Heart left ventricle (tissue), 16 donors: Measurements from ENCODE around the gene MSH3. TPM values are rescaled to one million over a fixed set of nuclear protein-coding genes. Genes with fewer than 3 reads are reported as not detected.

Source experiments
- ATAC-seq, 4 donors: fragments of 200-7000 bp; cut with Tn5 transposase; one replicate each; pipeline ENCODE4 v1.9.1; 2020 to 2022; ENCODE audit warnings: moderate library complexity in 4 of 4, mild to moderate bottlenecking in 3 of 4, moderate number of reproducible peaks in 1 of 4
- DNase-seq, 5 donors: peaks; one replicate each; pipeline ENCODE4 v3.0.0-alpha.2; 2020
- H3K27ac ChIP-seq, 12 donors: fragments of 200-600 bp; sonication (generic) in 4 of 12; one replicate each; pipeline versions ENCODE4 v1.5.0 to v1.8.0; 2016 to 2022; ENCODE audit warnings: mild to moderate bottlenecking in 2 of 12
- H3K27me3 ChIP-seq, 9 donors: fragments of 200-600 bp; sonication (generic) in 2 of 9; one replicate each; pipeline versions ENCODE4 v1.5.1 to v1.8.0; 2016 to 2022; ENCODE audit warnings: mild to moderate bottlenecking in 3 of 9
- H3K36me3 ChIP-seq, 9 donors: fragments of 200-600 bp; sonication (generic) in 2 of 9; one replicate each; pipeline versions ENCODE4 v1.5.0 to v1.8.0; 2018 to 2022; ENCODE audit warnings: mild to moderate bottlenecking in 2 of 9
- H3K4me1 ChIP-seq, 12 donors: fragments of 200-600 bp; sonication (generic) in 4 of 12; one replicate each; pipeline versions ENCODE4 v1.5.0 to v1.8.0; 2016 to 2022; ENCODE audit warnings: mild to moderate bottlenecking in 3 of 12
- H3K4me3 ChIP-seq, 12 donors: fragments of 200-600 bp; sonication (generic) in 4 of 12; one replicate each; pipeline versions ENCODE4 v1.5.0 to v1.8.0; 2017 to 2022; ENCODE audit warnings: mild to moderate bottlenecking in 9 of 12, moderate library complexity in 4 of 12
- H3K9me3 ChIP-seq, 12 donors: fragments of 200-600 bp; sonication (generic) in 4 of 12; one replicate each; pipeline versions ENCODE4 v1.5.0 to v1.8.0; 2016 to 2022; ENCODE audit warnings: mild to moderate bottlenecking in 1 of 12
- POLR2A ChIP-seq, 2 donors: fragments of 450-650 bp; IDR thresholded peaks; one replicate each; pipeline ENCODE4 v1.6.1; 2017; ENCODE audit warnings: antibody characterized with exemption in 2 of 2, mild to moderate bottlenecking in 2 of 2, moderate library complexity in 2 of 2
- WGBS, 4 donors: extraction: QIAGEN DNeasy Blood & Tissue Kit in 2 of 4; methylation state at CpG; one replicate each; pipeline versions ENCODE4 v1.1.5 to v1.1.7; 2013 to 2018; 5-methylcytosine and 5-hydroxymethylcytosine counted together
- intact Hi-C, 10 donors: fragments of 100-400 bp; cut with DNase I; formaldehyde crosslinking; loops; one replicate each; pipeline versions ENCODE4 v1.11.1 to v1.14.2; 2022
- polyA plus RNA-seq, 2 donors: library from polyadenylated mRNA; stranded (reverse); fragments of 200-250 nt; gene quantifications; one replicate each; pipeline ENCODE4 v1.2.3, GENCODE V29; 2013
- total RNA-seq, 9 donors: library from RNA; depleted of rRNA in 2 of 9; stranded (reverse); fragments of >200 nt in 2 of 9; fragmentation: NEBNext Ultra II Directional in 3 of 9; extraction: Animal tissue kit (Norgen Biotek cat#: 25700) in 3 of 9; gene quantifications; one replicate each; pipeline versions ENCODE4 v1.1.0 to v1.2.4, GENCODE V29; 2016 to 2023
- TF ChIP-seq, protein P1 (sequence below), 12 donors: fragments of 200-600 bp; sonication (generic) in 4 of 12; IDR thresholded peaks; one replicate each; pipeline versions ENCODE4 v1.5.0 to v1.8.0; 2018 to 2022; ENCODE audit warnings: antibody characterized with exemption in 12 of 12, mild to moderate bottlenecking in 5 of 12
- donor health status: ischemic (EF 13 %, LVEDD 7.1; RV severe dilation, severe dysfunction).
- donor health status: healthy with polysubstance abuse.
- donor health status: DM: no; HTN: yes; CAD: no.
- donor health status: DM: no; HTN: no; CAD: no.
- donor health status: ischemic (EF 25% LVEDD 6.9; RV normal size, moderate dysfunction).
- donor health status: ischemic (EF 25% LVEDD 5.7; RV mildly dilated, moderate dysfunction).
- donor health status: healthy.
- donor health status: DM: yes; HTN: yes; CAD: no.
- donor health status: ischemic (EF 35%, LVEDD 5.7; RV mildly dilated, moderate dysfunction).
- donor health status: nonischemic (EF 11% LVEDD 7.7; RV severe dilation, severe dysfunction).
- donor health status: DM: yes; HTN: yes; CAD: no.
- donor health status: PGD.
- donor health status: ischemic (EF 29% LVEDD 5.4; RV normal size, mild dysfunction).
- donor health status: nonischemic (EF 23%, LVEDD 6.1; RV moderate dilation, normal function).

The MSH3 gene
- total and polyA plus RNA-seq, 11 donors: 2.9 to 15.8 (median 8.4) TPM

DNA sequence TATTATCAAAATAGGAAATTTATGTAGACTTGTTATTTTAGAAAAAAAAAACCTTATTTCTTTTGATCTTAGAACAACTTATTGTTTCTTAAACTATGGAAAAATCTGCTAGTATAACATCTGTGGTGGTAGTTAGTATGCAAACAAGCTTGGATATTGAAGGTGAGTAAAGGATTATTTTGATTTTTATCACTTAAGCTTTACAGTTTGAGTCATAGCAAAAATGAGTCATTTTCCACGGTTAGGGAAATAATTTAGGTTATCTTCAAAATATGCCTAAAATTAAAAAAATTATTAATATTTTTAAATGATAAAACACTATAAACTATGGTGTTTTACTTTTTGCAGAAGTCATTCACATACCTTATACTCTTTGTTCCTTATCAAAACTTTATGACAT, 107.5 kb downstream of the MSH3 start:
- peaks cover 0 to 31% (median 0%) of the 10 kb centered on the region in 9 donors for H3K36me3 ChIP-seq
- DNase-seq: no peak
- no peak overlapping the region for H3K27ac ChIP-seq
- TF ChIP-seq POLR2A (IDR thresholded peaks at IDR 0.05): no peak
- TF ChIP-seq, protein P1, sequence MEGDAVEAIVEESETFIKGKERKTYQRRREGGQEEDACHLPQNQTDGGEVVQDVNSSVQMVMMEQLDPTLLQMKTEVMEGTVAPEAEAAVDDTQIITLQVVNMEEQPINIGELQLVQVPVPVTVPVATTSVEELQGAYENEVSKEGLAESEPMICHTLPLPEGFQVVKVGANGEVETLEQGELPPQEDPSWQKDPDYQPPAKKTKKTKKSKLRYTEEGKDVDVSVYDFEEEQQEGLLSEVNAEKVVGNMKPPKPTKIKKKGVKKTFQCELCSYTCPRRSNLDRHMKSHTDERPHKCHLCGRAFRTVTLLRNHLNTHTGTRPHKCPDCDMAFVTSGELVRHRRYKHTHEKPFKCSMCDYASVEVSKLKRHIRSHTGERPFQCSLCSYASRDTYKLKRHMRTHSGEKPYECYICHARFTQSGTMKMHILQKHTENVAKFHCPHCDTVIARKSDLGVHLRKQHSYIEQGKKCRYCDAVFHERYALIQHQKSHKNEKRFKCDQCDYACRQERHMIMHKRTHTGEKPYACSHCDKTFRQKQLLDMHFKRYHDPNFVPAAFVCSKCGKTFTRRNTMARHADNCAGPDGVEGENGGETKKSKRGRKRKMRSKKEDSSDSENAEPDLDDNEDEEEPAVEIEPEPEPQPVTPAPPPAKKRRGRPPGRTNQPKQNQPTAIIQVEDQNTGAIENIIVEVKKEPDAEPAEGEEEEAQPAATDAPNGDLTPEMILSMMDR (IDR thresholded peaks at IDR 0.05): no peak
- intact Hi-C loops: no loop called here
- 86 to 96% (median 93%) methylated on average over 1 of the region's 1 CpG for WGBS, 4 donors
- no peak overlapping the region for H3K4me3 ChIP-seq
- no peak for ATAC-seq
- H3K4me1 ChIP-seq: peaks cover 0 to under 1% (median 0%) of the 10 kb centered on the region in 12 donors
- no peaks in the 10 kb centered on the region for H3K9me3 ChIP-seq
- H3K27me3 ChIP-seq: no peaks in the 10 kb centered on the region

DNA sequence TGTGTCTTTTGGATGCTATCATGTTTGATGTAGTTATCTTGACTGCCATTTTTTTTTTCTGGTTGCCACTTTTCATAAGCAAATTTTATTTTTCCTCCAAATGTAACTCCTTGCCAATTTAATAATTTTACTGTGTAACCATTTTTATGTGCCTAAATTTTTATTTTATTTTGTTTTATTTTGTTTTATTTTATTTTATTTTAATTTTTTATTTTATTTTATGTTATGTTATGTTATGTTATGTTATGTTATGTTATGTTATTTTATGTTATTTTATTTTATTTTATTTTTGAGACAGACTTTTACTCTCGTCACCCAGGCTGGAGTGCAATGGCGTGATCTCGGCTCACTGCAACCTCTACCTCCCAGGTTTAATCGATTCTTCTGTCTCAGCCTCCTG, 108.1 kb downstream of the MSH3 start:
- TF ChIP-seq, protein P1 (IDR thresholded peaks at IDR 0.05): no peak
- no peaks in the 10 kb centered on the region for H3K27me3 ChIP-seq
- no peaks in the 10 kb centered on the region for H3K9me3 ChIP-seq
- 92 to 99% (median 98%) methylated on average over 4 of the region's 4 CpGs for WGBS, 4 donors
- H3K36me3 ChIP-seq: peaks cover 0 to 28% (median 0%) of the 10 kb centered on the region in 9 donors
- H3K27ac ChIP-seq: no peak overlapping the region
- H3K4me3 ChIP-seq: no peak overlapping the region
- no peaks in the 10 kb centered on the region for H3K4me1 ChIP-seq
- intact Hi-C loops: no loop called here
- no peak for ATAC-seq
- DNase-seq: no peak

DNA sequence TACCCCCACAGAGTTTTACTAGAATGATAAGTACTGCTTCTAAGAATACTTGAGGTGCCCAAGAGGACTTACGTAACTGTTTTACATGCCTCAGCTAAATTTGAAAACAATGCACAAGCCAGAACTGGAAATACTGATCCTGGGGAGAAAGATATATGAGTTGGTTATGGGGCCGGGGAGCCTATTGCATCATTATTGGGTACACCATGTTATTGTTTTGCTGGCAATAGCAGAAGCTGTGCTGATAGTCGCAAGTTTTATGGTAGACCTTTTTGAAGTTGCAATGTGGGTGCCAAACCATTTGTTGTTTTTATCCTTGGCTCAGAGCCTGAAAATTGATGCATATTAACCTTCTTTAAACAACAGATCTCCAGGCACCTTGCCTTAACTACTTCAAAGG, 108.8 kb downstream of the MSH3 start:
- H3K27me3 ChIP-seq: no peaks in the 10 kb centered on the region
- no peak for DNase-seq
- peaks cover 0 to 27% (median 6%) of the 10 kb centered on the region in 9 donors for H3K36me3 ChIP-seq
- intact Hi-C loops: no loop called here
- 75 to 92% (median 91%) methylated on average over 2 to 3 of the region's 3 CpGs for WGBS, 4 donors
- H3K4me1 ChIP-seq: no peaks in the 10 kb centered on the region
- ATAC-seq: no peak
- H3K9me3 ChIP-seq: no peaks in the 10 kb centered on the region
- TF ChIP-seq, protein P1 (IDR thresholded peaks at IDR 0.05): no peak
- no peak for TF ChIP-seq POLR2A (IDR thresholded peaks at IDR 0.05)
- no peak overlapping the region for H3K27ac ChIP-seq
- H3K4me3 ChIP-seq: no peak overlapping the region

DNA sequence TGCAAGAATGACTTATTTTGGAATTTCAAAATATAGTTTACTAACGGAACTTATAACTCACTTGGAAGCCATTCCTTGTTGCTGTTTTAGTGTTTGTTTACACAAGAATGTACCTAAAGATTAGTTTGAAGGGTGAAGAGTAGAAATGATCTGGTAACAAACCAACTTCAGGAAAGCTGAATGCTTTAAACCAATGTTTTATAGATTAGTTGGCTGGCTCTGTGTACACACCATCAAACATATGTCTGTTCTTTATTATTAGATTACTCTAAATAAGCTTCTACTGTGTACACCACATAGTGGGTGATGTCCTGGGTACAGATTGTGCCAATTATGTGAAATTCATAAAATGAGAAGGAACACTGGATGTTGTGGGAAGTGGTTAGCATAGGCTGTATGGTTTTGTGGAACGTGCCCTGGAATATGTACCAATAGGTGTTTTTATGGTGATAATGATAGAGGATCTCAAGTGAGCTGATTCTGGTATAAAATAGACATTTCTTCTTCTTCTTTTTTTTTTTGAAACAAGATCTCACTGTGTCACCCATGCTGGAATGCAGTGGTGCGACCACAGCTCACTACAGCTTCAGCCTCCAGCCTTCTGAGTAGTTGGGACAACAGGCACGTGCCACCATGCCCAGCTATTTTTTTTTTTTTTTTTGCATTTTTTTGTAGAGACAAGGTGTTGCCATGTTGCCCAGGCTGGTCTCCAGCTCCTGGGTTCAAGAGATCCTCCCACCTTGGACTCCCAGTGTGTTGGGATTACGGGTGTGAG, 109.6 kb downstream of the MSH3 start:
- Histone ChIP-seq H3K9me3 (no peaks in the 10 kb centered on the region), H3K36me3 (peaks cover 0 to 33% (median 8%) of the 10 kb centered on the region in 9 donors), H3K27ac (no peak overlapping the region), H3K4me3 (no peak overlapping the region), H3K4me1 (no peaks in the 10 kb centered on the region), H3K27me3 (no peaks in the 10 kb centered on the region)
- intact Hi-C loops: no loop called here
- ATAC-seq (no peak), DNase-seq (no peak)
- WGBS, 4 donors: 95 to 96% (median 96%) methylated on average over 5 of the region's 5 CpGs
- TF ChIP-seq, protein P1 (IDR thresholded peaks at IDR 0.05): no peak
- no peak for TF ChIP-seq POLR2A (IDR thresholded peaks at IDR 0.05)
